Left renal cortex interstitium (tissue), 4 donors: ENCODE measurements around the gene PCGF2. TPM values are rescaled to one million over a fixed set of nuclear protein-coding genes. Genes with fewer than 3 reads are reported as not detected.

Experiments
- DNase-seq, 4 donors: peaks; one replicate each; pipeline ENCODE4 v3.0.0-alpha.2; 2013; ENCODE audit warnings: low read depth in 4 of 4, low spot score in 2 of 4, missing footprints in 1 of 4
- polyA plus RNA-seq, 4 donors: library from polyadenylated mRNA; unstranded; fragments of 120-200 nt; gene quantifications; one replicate each; pipeline ENCODE4 v1.2.1, GENCODE V29; 2013; ENCODE audit not compliant: insufficient read length in 4 of 4

Gene PCGF2
- polyA plus RNA-seq, 4 donors: 59.6 to 102 (median 86.8) TPM

GRCh38 chr17:38719943-38720641, 28.0 kb downstream of the PCGF2 start:
- DNase-seq: no peak

DNA sequence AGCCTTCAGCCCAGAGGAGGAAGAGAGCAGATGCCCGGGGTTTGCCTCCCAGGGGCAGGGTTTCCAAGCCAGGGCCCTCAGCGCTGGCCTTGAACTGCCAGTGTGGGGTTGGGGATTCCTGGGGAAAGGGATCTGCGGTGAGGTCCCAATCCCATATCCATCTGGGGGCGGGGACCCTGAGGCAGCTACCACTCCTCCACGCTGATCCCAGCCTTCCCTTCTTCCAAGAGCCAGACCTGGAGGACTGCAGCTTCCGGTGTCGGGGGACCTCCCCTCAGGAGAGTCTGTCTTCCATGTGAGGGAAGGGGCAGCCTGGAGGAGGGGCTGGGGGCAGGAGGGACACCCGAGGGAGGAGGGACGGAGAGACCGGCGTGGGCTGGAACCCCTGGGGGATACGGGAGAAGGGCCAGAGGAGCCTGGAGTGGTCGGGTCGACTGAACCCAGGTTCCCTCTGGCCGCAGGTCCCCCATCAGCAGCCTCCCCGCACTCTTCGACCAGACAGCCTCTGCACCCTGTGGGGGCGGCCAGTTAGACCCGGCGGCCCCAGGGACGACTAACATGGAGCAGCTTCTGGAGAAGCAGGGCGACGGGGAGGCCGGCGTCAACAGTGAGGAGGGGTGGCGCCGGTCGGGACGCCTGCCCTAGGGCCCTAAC, 28.7 kb downstream of the PCGF2 start:
- no peak for DNase-seq

DNA sequence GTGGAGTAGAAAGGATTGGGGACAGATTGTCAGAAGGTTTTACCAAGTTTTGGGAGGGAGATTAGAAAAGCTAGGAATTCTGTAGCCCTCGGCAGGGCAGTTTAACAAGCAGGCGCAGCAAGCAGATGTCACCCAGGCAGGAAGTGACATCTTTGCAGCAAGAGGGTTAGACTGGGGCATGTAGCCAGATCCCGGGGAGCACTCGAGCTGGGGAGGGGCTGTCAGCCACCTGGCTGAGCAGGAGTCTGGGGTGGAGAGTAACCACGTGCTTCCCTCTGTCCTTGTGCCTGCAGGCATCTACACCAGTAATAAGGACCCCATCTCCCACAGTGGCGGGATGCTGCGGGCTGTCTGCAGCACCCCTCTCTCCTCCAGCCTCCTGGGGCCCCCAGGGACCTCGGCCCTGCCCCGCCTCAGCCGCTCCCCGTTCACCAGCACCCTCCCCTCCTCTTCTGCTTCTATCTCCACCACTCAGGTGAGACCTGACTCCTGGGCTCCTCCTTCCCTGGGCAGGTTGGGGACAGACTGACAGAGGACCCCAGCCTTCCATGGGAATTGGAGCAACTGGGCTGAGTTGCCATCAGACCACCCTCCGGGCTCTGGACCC, 30.9 kb downstream of the PCGF2 start:
- DNase-seq: no peak

GRCh38 chr17:38716368-38717005, 31.6 kb downstream of the PCGF2 start:
- no peak for DNase-seq

- DNase-seq: no peak
Measured at GRCh38 chr17:38715216-38715943, 32.8 kb downstream of the PCGF2 start.

- DNase-seq: no peak
Measured at GRCh38 chr17:38713456-38714075, 34.6 kb downstream of the PCGF2 start.

DNA sequence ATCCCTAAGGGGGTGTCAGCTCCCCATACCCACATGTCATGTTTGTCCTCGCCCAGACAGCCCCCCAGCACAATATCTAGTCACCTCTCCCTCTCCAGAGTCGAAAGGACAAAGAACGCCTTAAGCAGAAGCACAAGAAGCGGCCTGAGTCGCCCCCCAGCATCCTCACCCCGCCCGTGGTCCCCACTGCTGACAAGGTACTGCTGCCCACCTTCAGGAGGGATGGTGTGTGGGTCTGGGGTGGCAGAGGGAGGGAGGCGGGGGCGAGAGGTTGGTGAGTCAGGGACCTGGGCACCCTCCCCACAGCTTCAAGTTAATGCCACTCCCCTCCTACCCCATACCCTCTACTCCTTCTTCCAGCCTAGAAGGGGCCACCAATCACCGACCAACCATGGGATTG, 35.5 kb downstream of the PCGF2 start:
- DNase-seq: no peak

GRCh38 chr17:38711792-38712571, 36.2 kb downstream of the PCGF2 start:
- no peak for DNase-seq

DNA sequence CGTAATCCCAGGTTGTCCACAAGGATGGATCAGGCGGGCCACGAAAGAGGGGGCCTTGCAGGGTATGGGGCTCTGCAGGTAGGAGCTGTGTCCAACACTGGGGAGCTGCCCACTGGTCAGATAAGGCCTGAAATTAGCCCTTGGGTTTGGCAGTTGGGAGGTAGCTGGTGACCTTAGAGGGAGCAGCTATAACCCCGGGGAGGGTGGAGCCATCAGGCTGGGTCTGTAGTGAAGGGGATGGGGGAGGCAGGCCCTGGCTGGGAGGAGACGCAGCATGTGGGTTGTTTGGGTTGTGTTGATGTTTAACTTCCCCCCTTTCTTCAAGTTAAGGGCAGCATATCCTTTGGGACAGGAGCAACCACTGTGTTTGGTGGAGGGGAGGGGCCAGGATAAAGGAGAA, 37.2 kb downstream of the PCGF2 start:
- DNase-seq: no peak

DNA sequence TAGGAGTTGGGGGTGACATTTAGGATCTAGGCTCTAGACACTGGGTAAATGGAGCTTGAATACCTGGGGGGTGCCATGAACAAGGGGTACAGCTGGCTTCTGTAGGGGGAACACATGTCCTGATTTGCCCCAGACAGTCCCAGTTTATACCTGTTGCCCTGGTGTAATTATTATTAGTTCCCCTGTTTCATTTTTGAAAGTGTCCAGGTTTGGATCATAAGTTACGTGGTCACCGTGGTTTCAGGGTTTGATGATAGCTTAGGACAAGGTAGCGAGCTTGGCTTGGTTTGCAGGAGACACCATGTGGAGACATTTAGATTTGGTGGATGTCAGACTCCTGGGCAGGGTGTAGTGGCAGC, 37.6 kb downstream of the PCGF2 start:
- DNase-seq: no peak

- DNase-seq: no peak
Measured at GRCh38 chr17:38709864-38710603, 38.1 kb downstream of the PCGF2 start.

DNA sequence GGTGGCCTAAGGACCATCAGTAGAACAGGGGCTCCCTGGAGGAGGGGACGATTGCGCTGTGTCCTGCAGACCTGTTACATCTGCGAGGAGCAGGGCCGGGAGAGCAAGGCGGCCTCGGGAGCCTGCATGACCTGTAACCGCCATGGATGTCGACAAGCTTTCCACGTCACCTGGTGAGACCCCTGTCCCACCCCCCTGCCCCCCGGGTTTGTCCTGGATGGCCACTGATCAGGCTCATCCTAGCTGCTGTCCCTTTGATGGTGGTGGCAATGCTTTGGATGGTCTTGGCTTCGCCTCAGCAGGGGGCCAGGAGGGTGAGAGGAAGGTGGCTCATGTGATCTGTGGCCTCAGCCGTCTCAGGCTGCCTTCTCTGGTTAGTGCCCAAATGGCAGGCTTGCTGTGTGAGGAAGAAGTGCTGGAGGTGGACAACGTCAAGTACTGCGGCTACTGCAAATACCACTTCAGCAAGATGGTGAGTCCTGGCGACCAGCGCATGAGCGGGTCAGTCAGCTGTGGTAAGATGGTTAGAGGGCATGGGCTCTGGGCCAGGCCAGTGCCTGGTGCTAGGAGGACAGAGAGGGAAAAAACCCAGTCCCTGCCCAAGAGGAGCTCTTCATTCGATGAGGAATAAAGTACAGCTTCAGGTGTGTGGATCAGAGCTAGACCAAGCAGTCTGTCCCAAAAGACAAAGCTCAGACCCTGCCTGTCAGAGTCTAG, 38.9 kb downstream of the PCGF2 start:
- no peak for DNase-seq

DNA sequence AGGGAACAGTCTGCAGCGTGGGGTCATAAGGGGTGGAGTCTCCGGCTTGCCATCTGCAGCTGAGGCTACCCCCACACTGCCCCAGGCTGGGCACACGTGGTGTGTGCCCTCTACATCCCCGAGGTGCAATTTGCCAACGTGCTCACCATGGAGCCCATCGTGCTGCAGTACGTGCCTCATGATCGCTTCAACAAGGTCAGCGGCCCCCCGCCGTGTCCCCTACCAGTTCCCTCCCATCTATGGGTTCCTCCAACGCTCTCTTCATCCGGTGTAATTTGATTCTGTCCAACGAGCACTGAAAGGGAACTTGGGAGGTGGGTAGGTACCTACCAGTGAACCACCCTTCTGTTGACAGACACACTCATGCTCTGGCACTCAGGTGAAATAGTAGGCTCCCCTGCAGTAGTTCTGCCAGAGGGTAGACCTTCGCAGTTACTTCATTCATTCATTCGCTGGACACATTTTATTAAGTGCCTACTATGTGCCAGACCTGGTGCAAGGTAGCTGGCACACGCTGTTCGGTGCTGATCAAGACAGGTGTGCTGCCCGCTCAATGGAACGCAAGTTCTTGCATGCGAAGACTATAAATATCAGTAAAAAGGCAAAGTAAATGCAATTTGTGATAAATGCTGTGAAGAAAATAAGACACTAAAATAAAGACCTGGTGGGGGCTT, 40.3 kb downstream of the PCGF2 start:
- DNase-seq: no peak

- no peak for DNase-seq
Measured at GRCh38 chr17:38706505-38707216, 41.5 kb downstream of the PCGF2 start.

- DNase-seq: no peak
Measured at GRCh38 chr17:38705803-38706504, 42.2 kb downstream of the PCGF2 start.

DNA sequence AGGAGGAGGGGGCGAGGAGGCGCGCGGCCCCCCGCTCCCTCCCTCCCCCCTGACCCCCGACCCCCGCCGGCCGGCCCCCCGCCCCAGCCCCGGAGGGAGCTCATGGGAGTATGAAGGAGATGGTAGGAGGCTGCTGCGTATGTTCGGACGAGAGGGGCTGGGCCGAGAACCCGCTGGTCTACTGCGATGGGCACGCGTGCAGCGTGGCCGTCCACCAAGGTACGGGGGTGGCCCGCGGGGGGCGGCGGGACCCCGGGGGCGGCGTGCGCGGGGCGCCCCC, 42.7 kb downstream of the PCGF2 start:
- DNase-seq: no peak
